CD14-positive monocyte (primary cell): ENCODE data around the gene CTSE. TPM values are rescaled to one million over a fixed set of nuclear protein-coding genes. Genes with fewer than 3 reads are reported as not detected.

Experiments
- DNase-seq, 3 donors: peaks; one replicate each; pipeline ENCODE4 v3.0.0-alpha.2; 2011 to 2022
- H2AFZ ChIP-seq: 2 replicates; pipeline ENCODE4 v1.6.0; 2012; ENCODE audit warnings: mild to moderate bottlenecking, low read depth, low read length, inconsistent platforms; ENCODE audit not compliant: insufficient read depth, poor library complexity, severe bottlenecking
- H3K27ac ChIP-seq, 2 donors: 1 replicate in 1 of 2; 2 replicates in 1 of 2; pipeline ENCODE4 v1.5.1; 2012 to 2013; ENCODE audit warnings: low read length in 2 of 2, control low read depth in 1 of 2, inconsistent platforms in 1 of 2, low read depth in 1 of 2, mild to moderate bottlenecking in 1 of 2
- H3K27me3 ChIP-seq, 2 donors: one replicate each; pipeline versions ENCODE4 v1.6.0 to v1.6.1; 2011 to 2013; ENCODE audit warnings: low read length in 2 of 2; ENCODE audit not compliant: control insufficient read depth in 2 of 2, insufficient read depth in 2 of 2
- H3K36me3 ChIP-seq, 2 donors: replicated peaks in 1 of 2; 1 replicate in 1 of 2; 2 replicates in 1 of 2; pipeline versions ENCODE4 v1.5.1 to v1.6.1; 2012 to 2013; ENCODE audit warnings: low read length in 2 of 2, control low read depth in 1 of 2, inconsistent platforms in 1 of 2, mild to moderate bottlenecking in 1 of 2; ENCODE audit not compliant: insufficient read depth in 2 of 2, control insufficient read depth in 1 of 2
- H3K4me1 ChIP-seq, 2 donors: 1 replicate in 1 of 2; 2 replicates in 1 of 2; pipeline versions ENCODE4 v1.5.1 to v1.6.1; 2012 to 2013; ENCODE audit warnings: low read length in 2 of 2, control low read depth in 1 of 2, inconsistent platforms in 1 of 2, mild to moderate bottlenecking in 1 of 2, moderate library complexity in 1 of 2; ENCODE audit not compliant: insufficient read depth in 2 of 2, control insufficient read depth in 1 of 2
- H3K4me2 ChIP-seq: replicated peaks from 2 replicates; pipeline ENCODE3; 2012; ENCODE audit warnings: low read length, moderate library complexity, mild to moderate bottlenecking; ENCODE audit not compliant: poor library complexity, severe bottlenecking; ENCODE audit errors: extremely low read depth
- H3K4me3 ChIP-seq, 3 experiments: fragments of 200-600 bp in 1 of 3; sonication (generic) in 1 of 3; replicated peaks in 1 of 3; 1 replicate in 2 of 3; 2 replicates in 1 of 3; pipeline ENCODE4 v1.5.1; 2011 to 2013; ENCODE audit warnings: low read length in 3 of 3, mild to moderate bottlenecking in 3 of 3, control low read depth in 2 of 3, low read depth in 2 of 3, inconsistent platforms in 1 of 3, moderate library complexity in 1 of 3
- H3K79me2 ChIP-seq: 2 replicates; pipeline ENCODE4 v1.6.0; 2012; ENCODE audit warnings: mild to moderate bottlenecking, control low read depth, inconsistent platforms, low read length, moderate library complexity; ENCODE audit not compliant: insufficient read depth
- H3K9ac ChIP-seq: 2 replicates; pipeline ENCODE4 v1.6.0; 2017; ENCODE audit warnings: low read length, mild to moderate bottlenecking; ENCODE audit not compliant: insufficient read depth, poor library complexity, severe bottlenecking
- H3K9me3 ChIP-seq, 2 donors: replicated peaks in 1 of 2; 1 replicate in 1 of 2; 2 replicates in 1 of 2; pipeline versions ENCODE4 v1.5.1 to v1.6.1; 2012 to 2013; ENCODE audit warnings: low read length in 2 of 2, control low read depth in 1 of 2; ENCODE audit not compliant: control insufficient read depth in 1 of 2, insufficient read depth in 1 of 2
- H4K20me1 ChIP-seq: 2 replicates; pipeline ENCODE4 v1.6.0; 2012; ENCODE audit warnings: mild to moderate bottlenecking, low read length, control low read depth, moderate library complexity; ENCODE audit not compliant: insufficient read depth
- H3K27ac Mint-ChIP-seq, 7 donors: one replicate each; pipeline ENCODE4 v1.8.0; 2020; ENCODE audit warnings: mild to moderate bottlenecking in 7 of 7, mixed read lengths in 7 of 7, moderate library complexity in 6 of 7, inconsistent platforms in 2 of 7
- H3K27me3 Mint-ChIP-seq, 3 donors: one replicate each; pipeline ENCODE4 v1.8.0; 2021 to 2022; ENCODE audit warnings: low read depth in 3 of 3, mild to moderate bottlenecking in 3 of 3, mixed read lengths in 3 of 3, moderate library complexity in 3 of 3, inconsistent platforms in 1 of 3
- H3K36me3 Mint-ChIP-seq, 2 donors: one replicate each; pipeline ENCODE4 v1.8.0; 2020; ENCODE audit warnings: mixed read lengths in 2 of 2, inconsistent platforms in 1 of 2, mild to moderate bottlenecking in 1 of 2
- H3K4me1 Mint-ChIP-seq: one replicate; pipeline ENCODE4 v1.8.0; 2020; ENCODE audit warnings: mild to moderate bottlenecking, mixed read lengths
- H3K4me3 Mint-ChIP-seq, 2 donors: one replicate each; pipeline ENCODE4 v1.8.0; 2020; ENCODE audit warnings: mild to moderate bottlenecking in 2 of 2, mixed read lengths in 2 of 2, moderate library complexity in 1 of 2
- H3K9me3 Mint-ChIP-seq, 7 donors: one replicate each; pipeline ENCODE4 v1.8.0; 2020 to 2022; ENCODE audit warnings: mixed read lengths in 7 of 7, mild to moderate bottlenecking in 6 of 7, moderate library complexity in 6 of 7, inconsistent platforms in 2 of 7
- CTCF ChIP-seq: fragments of 200-600 bp; IDR thresholded peaks from one replicate; pipeline ENCODE4 v1.8.0; 2022; ENCODE audit warnings: antibody characterized with exemption, mild to moderate bottlenecking
- WGBS: methylation state at CpG from one replicate; pipeline ENCODE4 v1.1.5; 2013; ENCODE audit warnings: missing lambda C conversion rate; ENCODE audit not compliant: insufficient coverage; 5-methylcytosine and 5-hydroxymethylcytosine counted together
- intact Hi-C, 2 donors: fragments of 100-400 bp; cut with micrococcal nuclease; formaldehyde crosslinking; loops; one replicate each; pipeline versions ENCODE4 v1.15.0 to v1.15.1; 2023
- polyA plus RNA-seq, 3 donors: library from polyadenylated mRNA; depleted of rRNA in 1 of 3; unstranded in 2 of 3; stranded (reverse) in 1 of 3; fragments of 300-500 nt in 2 of 3; fragments of >200 nt in 1 of 3; fragmentation: Illumina TruSeq in 2 of 3; gene quantifications; 1 replicate in 2 of 3; 2 replicates in 1 of 3; pipeline ENCODE4 v1.2.3, GENCODE V29; 2012 to 2021

CTSE gene
- polyA plus RNA-seq, 3 donors = not detected

GRCh38 chr1:205970486-205970885 is 53.2 kb downstream of the CTSE start:
- no peaks in the 10 kb centered on the region for H3K36me3 ChIP-seq
- intact Hi-C loops = no loop called here

GRCh38 chr1:205969229-205969628 is 54.5 kb downstream of the CTSE start:
- H3K4me2 ChIP-seq = no peak overlapping the region
- H3K4me3 ChIP-seq = no peak overlapping the region
- H3K4me3 Mint-ChIP-seq = no peak overlapping the region
- intact Hi-C loops = no loop called here
- peaks cover 1 to 3% (median 2%) of the 10 kb centered on the region in 3 donors for H3K27me3 Mint-ChIP-seq
- no peak for DNase-seq
- H3K36me3 Mint-ChIP-seq = no peaks in the 10 kb centered on the region
- no peak overlapping the region for H3K27ac ChIP-seq
- H3K9me3 Mint-ChIP-seq = no peaks in the 10 kb centered on the region
- TF ChIP-seq CTCF = no peak
- no peak overlapping the region for H2AFZ ChIP-seq
- no peak overlapping the region for H3K27ac Mint-ChIP-seq
- no peaks in the 10 kb centered on the region for H3K79me2 ChIP-seq
- no peak overlapping the region for H3K9ac ChIP-seq
- no peaks in the 10 kb centered on the region for H3K4me1 Mint-ChIP-seq
- WGBS = 96% methylated on average over 8 of the region's 8 CpGs
- no peaks in the 10 kb centered on the region for H3K27me3 ChIP-seq
- no peaks in the 10 kb centered on the region for H3K9me3 ChIP-seq
- no peaks in the 10 kb centered on the region for H4K20me1 ChIP-seq
- peaks cover 0 to under 1% of the 10 kb centered on the region in 2 donors for H3K4me1 ChIP-seq
- H3K36me3 ChIP-seq = no peaks in the 10 kb centered on the region

More at GRCh38 chr1:205970486-205970885, 53.2 kb downstream of the CTSE start:
- Mint-ChIP-seq H3K27ac (no peak overlapping the region), H3K4me3 (no peak overlapping the region), H3K4me1 (no peaks in the 10 kb centered on the region), H3K36me3 (no peaks in the 10 kb centered on the region), H3K27me3 (peaks cover 1 to 4% (median 3%) of the 10 kb centered on the region in 3 donors), H3K9me3 (no peaks in the 10 kb centered on the region)
- H3K79me2 ChIP-seq = no peaks in the 10 kb centered on the region
- H2AFZ ChIP-seq = no peak overlapping the region
- WGBS = no CpG with 5 or more reads among the region's 1 CpG
- no peaks in the 10 kb centered on the region for H3K9me3 ChIP-seq
- no peaks in the 10 kb centered on the region for H3K4me1 ChIP-seq
- no peaks in the 10 kb centered on the region for H4K20me1 ChIP-seq
- TF ChIP-seq CTCF = no peak
- no peak overlapping the region for H3K4me2 ChIP-seq
- H3K27ac ChIP-seq = no peak overlapping the region
- DNase-seq = no peak
- H3K9ac ChIP-seq = no peak overlapping the region
- no peak overlapping the region for H3K4me3 ChIP-seq
- H3K27me3 ChIP-seq = no peaks in the 10 kb centered on the region
